Gastroesophageal sphincter (tissue), 3 donors: ENCODE data around the gene FBXO8.

Source experiments
- POLR2A ChIP-seq, 2 donors: fragments of 450-650 bp; IDR thresholded peaks; one replicate each; pipeline ENCODE4 v1.6.1; 2017; ENCODE audit warnings: antibody characterized with exemption in 2 of 2, mild to moderate bottlenecking in 2 of 2, moderate library complexity in 1 of 2
- TF ChIP-seq, protein P1 (sequence below), 4 experiments: fragments of 200-600 bp in 2 of 4; fragments of 450-650 bp in 2 of 4; sonication (generic) in 1 of 4; IDR thresholded peaks; one replicate each; pipeline ENCODE4 v1.5.1; 2017 to 2019; ENCODE audit warnings: antibody characterized with exemption in 4 of 4, mild to moderate bottlenecking in 2 of 4, moderate library complexity in 2 of 4

DNA sequence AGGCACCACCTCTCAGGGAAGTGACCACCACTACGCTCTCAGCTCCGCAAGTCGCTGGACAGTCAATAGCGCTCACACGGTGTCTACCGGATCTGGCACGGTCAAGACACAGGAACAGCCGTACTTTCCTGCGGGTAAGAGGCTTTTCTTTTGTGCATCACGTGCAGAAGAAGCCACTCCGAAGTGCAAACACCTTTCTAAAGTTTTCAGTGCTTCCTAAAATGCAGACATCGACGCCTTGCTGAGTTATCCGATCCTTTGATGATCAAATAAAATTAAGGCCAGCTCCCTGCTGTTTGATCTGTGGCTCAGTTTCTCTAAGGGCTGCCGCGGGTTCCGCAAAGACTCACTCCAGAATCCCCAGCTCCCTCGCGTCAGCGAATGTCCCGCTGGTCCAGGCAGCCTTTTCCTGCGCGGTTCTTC is 71.8 kb downstream of the FBXO8 start:
- TF ChIP-seq POLR2A (IDR thresholded peaks at IDR 0.05): no peak
- TF ChIP-seq, protein P1, sequence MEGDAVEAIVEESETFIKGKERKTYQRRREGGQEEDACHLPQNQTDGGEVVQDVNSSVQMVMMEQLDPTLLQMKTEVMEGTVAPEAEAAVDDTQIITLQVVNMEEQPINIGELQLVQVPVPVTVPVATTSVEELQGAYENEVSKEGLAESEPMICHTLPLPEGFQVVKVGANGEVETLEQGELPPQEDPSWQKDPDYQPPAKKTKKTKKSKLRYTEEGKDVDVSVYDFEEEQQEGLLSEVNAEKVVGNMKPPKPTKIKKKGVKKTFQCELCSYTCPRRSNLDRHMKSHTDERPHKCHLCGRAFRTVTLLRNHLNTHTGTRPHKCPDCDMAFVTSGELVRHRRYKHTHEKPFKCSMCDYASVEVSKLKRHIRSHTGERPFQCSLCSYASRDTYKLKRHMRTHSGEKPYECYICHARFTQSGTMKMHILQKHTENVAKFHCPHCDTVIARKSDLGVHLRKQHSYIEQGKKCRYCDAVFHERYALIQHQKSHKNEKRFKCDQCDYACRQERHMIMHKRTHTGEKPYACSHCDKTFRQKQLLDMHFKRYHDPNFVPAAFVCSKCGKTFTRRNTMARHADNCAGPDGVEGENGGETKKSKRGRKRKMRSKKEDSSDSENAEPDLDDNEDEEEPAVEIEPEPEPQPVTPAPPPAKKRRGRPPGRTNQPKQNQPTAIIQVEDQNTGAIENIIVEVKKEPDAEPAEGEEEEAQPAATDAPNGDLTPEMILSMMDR (IDR thresholded peaks at IDR 0.05): no peak
